ENCODE results near the gene HARBI1.

- TF ChIP-seq POLR2A (IDR thresholded peaks at IDR 0.05) (no peak), CTCF (IDR thresholded peaks at IDR 0.05 in 8 of 11, conservative IDR thresholded peaks at IDR 0.05 in 3 of 11) (no peak)
Observed at GRCh38 chr11:46564459-46564858, 52.6 kb downstream of the HARBI1 start.

All from spleen (tissue), 7 donors.